Esophagus squamous epithelium (tissue), 4 donors: Measurements from ENCODE around the gene MS4A6A.

ENCODE experiments used
- CTCF ChIP-seq, 6 experiments: fragments of 450-650 bp in 4 of 6; fragments of 200-600 bp in 2 of 6; sonication (generic) in 2 of 6; IDR thresholded peaks; one replicate each; pipeline ENCODE4 v1.5.1; 2016 to 2019; ENCODE audit warnings: antibody characterized with exemption in 6 of 6, mild to moderate bottlenecking in 4 of 6, moderate library complexity in 4 of 6
- POLR2A ChIP-seq, 4 donors: fragments of 450-650 bp; IDR thresholded peaks; one replicate each; pipeline ENCODE4 v1.6.1; 2017; ENCODE audit warnings: antibody characterized with exemption in 4 of 4, mild to moderate bottlenecking in 4 of 4, moderate library complexity in 3 of 4

- TF ChIP-seq CTCF (IDR thresholded peaks at IDR 0.05) (peak in 1 of 6 experiments; percentile 31), POLR2A (IDR thresholded peaks at IDR 0.05) (no peak)
Measured at GRCh38 chr11:60130496-60130895, 52.4 kb downstream of the MS4A6A start.
